Activated CD8-positive, alpha-beta memory T cell treated with anti-CD3 and anti-CD28 coated beads for 24 hours (primary cell): ENCODE results near the gene S100A2.
"Not testable (repeated sequence)": the region's sequence is repeated elsewhere in the genome, so short reads cannot be mapped to it uniquely, and the experiment has no call there.

Experiments
- DNase-seq: peaks from one replicate; pipeline ENCODE4 v3.0.0-alpha.2; 2020

Gene S100A2

DNA sequence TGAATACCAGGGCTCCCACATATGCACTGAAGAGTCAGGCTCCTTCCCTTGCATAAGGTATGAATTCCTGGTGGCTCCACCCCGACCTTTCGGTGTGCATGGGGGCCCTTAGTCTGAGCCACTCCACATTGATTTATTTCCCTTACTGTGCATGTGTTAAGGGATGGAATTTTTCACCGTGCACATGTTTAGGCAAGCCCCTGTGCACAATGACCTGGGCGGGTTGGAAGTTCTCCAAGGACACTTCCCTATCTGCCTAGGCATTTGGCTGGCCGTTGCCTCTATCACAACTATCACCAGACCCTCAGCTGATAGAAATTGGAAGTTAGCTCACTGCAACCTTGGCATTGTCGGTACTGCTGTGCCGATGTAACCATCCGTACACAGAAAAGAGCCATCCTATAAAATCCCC lies 39.5 kb downstream of the S100A2 start:
- DNase-seq, result no peak

DNA sequence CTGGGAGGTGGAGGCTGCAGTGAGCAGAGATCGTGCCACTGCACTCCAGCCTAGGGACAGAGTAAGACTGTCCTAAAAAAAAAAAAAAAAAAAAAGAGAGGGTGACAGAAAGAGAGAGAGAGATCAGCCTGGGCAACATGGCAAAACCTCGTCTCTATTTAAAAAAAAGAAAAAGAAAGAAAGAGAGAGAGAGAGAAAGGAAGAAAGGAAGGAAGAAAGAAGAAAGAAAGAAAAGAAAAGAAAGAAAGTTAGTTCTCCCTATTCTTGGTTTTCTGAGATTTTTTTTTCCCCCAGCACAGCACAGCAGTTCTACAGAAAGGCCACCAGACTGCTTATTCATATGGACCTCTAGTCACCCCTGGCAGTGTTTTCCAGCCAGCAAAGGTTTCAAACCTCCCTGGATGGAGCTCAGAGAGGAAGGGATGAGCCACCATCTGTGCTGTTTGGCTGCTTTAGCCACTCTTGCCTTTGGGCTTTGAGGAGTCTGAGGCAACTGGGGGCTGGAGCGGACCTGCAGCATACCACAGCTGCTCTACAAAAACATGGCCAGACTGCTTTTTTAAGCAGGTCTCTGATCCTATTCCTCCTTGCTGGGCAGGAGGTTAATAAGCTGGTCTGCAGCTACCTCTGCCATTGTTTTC lies 40.4 kb downstream of the S100A2 start:
- no peak for DNase-seq

DNA sequence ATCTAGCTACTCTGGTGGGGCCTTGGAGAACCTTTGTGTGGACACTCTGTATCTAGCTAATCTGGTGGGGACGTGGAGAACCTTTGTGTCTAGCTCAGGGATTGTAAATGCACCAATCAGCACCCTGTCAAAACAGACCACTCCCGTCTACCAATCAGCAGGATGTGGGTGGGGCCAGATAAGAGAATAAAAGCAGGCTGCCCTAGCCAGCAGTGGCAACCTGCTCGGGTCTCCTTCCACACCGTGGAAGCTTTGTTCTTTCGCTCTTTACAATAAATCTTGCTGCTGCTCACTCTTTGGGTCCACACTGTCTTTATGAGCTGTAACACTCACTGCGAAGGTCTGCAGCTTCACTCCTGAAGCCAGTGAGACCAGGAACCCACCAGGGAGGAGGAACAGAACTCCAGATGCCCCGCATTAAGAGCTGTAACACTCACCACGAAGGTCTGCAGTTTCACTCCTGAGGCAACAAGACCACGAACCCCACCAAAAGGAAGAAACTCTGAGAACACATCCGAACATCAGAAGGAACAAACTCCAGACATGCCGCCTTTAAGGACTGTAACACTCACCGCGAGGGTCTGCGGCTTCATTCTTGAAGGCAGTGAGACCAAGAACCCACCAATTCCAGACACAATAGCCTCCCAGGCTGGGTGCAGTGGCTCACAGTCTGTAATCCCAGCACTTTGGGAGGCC lies 43.1 kb downstream of the S100A2 start:
- DNase-seq, result not testable (repeated sequence)

DNA sequence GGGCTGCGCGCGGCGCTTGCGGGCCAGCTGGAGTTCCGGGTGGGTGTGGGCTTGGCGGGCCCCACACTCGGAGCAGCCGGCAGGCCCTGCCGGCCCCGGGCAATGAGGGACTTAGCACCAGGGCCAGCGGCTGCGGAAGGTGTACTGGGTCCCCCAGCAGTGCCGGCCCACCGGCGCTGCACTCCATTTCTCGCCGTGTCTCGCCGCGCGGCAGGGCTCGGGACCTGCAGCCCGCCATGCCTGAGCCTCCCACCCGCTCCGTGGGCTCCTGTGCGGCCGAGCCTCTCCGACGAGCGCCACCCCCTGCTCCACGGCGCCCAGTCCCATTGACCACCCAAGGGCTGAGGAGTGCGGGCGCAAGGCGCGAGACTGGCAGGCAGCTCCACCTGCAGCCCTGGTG lies 43.8 kb downstream of the S100A2 start:
- DNase-seq, result not testable (repeated sequence)

DNA sequence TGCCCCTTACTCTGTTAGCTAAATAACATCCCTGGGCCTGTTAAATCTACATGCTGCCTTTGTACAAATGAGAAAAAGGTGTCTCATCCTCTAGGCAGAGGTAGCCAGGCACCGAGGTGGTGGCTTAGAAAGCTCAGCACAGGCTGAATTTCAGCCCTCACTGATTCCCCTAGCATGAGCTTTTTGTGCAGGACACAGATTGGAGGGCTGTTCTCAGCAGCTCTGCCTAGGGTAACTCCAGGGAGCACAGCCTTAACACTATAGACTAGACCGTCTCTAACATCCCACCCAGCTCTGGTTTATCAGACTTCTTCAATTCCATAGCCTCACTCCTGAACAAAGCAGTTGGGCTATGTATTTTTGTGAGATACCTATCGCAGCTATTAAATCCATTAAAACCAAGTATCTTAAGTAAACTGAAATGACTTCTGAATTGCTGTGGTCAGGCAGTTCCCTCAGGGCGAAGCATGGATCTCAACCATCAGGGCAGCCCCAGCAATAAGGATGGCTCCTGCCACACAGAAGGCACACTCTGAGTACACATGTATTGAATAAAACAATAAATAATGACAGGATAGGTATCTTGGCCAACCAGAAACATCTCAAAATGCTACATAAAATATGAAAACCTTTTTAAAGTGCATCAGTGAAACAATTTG lies 44.7 kb downstream of the S100A2 start:
- DNase-seq, result no peak

DNA sequence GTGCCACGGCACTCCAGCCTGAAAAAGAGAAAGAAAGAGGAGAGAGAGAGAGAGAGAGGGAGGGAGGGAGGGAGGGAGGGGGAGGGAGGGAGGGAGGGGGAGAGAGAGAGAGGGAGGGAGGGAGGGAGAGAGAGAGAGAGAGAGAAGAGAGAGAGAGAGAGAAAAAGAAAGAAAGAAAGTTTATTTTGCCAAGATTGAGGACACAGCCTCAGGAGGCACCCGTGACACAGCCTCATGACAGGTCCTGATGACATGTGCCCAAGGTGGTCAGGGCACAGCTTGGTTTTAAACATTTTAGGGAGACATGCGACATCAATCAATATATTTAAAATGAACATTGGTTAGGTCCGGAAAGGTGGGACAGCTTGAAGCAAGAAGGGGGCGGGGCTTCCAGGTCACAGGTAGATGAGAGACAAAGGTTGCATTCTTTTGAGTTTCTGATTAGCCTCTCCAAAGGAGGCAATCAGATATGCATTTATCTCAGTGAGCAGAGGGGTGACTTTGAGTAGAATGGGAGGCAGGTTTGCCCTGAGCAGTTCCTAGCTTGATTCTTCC lies 45.4 kb downstream of the S100A2 start:
- DNase-seq, result not testable (repeated sequence)

DNA sequence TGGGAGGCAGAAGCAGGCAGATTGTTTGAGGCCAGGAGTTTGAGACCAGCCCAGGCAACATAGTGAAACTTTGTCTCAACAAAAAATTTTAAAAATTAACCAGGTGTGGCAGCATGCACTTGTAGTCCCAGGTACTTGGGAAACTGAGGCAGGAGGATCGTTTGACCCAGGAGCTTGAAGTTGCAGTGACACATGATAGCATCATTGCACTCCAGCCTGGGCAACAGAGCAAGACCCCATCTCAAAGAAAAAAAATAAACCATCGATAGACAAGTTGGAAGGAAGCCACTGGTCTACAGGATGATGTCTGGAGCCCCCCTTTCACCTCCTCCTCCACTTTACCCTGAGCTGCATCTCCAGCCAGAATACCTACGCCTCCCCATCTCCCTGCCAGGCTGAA lies 46.4 kb downstream of the S100A2 start:
- DNase-seq, result no peak

DNA sequence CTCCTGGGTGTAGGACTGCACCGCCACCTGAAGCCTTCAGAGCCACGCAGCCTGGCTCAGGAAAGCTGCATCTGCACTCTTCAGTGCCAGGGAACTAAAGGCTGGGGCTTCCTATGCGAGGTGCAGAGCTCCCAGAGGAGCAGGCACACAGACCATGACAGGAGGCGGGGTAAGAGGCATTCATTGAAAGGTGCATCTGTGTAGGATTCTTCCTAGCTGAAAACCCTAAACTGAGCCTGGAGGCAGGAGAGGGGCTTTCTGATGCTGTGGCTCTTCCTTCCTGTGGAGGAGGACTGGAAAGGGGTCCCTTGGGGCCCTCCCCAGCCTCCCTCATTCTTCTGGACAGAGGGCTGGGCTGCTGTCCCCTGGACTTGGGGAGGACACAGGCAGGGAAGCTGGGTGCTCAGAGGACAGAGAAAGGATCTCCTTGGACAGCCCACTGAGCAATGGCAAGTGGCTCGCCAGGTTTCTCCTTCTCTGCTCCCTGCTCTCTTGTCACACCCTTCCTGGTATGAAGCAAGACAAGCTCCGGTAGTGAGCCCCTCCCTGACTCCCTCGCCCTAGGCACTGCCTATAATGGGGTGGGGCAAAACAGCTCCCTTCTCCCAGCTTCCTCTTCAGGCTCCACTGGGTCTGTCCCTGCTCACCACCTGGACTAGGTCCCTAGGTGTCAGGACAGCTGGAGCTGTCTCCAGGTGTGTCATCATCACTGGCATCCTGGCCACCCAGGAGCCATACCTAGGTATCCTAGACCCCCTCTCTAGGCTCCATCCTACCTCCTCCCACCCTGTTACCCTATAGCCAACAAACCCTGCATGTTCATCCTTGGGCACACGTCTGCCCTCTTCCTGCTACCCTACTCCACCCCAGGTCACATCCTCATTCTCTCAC lies 49.9 kb downstream of the S100A2 start:
- no peak for DNase-seq

DNA sequence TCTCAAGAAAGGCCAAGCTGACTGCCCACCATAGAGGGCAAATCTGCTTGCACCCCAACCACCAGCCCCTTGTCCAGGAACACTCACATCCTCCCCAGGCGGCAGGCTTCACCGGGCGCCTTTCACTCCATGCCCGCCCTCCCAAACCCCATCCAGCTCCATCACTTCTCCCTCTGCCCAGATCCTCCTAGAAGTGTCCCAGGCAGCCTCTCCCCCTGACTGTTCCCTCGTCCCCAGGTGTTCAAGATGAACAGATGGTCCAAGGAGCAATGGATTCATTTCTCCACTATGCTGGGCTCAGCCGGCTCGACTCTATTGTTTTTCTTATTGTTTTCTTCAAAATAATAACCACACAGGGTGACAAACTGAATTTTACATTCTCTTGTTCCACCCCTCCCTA lies 52.0 kb downstream of the S100A2 start:
- no peak for DNase-seq

DNA sequence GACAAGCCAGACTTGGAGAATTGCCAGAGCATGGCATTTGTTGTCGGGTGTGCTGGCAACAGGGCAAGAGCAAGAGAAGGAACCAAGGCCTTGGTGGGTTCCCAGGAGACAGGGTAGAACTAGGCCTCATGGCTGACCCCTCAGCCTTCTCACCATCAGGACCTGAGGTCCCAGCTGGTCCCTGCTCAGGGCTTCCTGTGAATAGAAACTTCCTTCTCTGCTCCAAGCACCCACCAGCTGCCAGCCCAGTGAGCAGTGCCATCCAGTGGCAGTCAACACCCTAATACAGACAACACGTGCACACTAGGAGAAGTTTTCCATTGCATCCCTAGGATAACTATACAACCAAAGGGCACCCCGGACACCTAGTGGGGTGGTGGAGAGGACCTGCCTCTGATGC lies 52.6 kb downstream of the S100A2 start:
- no peak for DNase-seq
